ENCODE results near the gene SOX30. TPM values are rescaled to one million over a fixed set of nuclear protein-coding genes. Genes with fewer than 3 reads are reported as not detected.

Gene SOX30
- total RNA-seq, 1 donor from 2014 or later: not detected

DNA sequence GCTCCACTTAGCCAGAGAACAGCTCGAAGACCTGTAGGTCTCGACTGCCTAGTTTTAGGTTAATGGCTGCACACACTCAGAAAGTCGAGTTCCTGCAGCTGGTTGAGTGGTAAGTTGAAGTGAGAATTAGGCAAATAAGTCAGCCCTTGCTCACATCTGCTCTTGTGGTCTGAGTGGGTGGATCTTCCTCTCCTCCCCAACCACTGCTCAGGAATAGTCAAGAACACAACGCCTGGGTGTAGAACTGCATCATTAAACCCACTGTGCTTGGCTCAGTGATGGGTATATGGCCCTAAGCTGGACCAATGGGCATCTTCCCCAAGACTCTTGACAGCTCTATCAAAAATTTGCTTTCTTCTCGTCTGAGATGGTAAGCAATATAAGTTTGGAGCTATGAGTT lies 55.8 kb downstream of the SOX30 start:
- no peak for DNase-seq (ENCODE audit: low spot score)

DNA sequence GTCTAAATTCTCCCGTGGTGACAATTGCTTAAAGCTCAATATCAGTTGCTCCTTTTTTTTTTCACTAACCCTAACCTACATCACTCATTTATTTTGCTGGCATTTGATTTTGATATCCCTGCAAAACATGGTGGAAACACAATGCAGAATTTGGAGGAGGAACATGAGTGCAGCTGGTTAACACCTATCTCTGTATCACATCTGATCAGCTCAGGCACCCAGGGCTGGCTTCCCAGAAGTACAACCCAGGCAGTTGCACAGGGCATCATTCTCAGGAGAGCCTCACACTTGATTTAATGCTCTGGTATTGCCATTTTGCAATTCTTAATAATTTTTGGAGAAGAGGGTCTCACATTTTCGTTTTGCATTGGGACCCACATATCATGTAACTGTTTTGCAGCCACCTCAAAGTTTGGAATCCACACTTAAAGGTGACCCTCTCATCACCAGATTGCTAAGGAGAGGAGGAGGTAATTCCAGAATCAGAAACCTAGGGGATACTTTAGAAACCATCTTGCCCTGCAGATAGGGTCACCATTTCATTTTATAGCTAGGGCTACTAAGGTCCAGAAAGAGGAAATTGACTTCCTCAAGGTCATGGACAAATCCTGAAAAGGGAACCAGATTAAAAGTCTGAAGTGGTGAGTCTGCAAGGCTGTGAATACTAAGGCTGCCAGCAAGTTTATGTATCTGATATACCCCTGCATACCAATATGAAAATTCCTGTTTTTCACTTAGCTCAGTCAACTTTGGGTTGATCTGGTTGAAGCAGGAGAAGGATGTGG lies 57.4 kb downstream of the SOX30 start:
- H3K4me1 Mint-ChIP-seq (ENCODE audit: low read depth): peaks cover 13% of the 10 kb centered on the region
- H3K27me3 Mint-ChIP-seq (ENCODE audit: low read depth): no peaks in the 10 kb centered on the region
- TF ChIP-seq, protein P1, sequence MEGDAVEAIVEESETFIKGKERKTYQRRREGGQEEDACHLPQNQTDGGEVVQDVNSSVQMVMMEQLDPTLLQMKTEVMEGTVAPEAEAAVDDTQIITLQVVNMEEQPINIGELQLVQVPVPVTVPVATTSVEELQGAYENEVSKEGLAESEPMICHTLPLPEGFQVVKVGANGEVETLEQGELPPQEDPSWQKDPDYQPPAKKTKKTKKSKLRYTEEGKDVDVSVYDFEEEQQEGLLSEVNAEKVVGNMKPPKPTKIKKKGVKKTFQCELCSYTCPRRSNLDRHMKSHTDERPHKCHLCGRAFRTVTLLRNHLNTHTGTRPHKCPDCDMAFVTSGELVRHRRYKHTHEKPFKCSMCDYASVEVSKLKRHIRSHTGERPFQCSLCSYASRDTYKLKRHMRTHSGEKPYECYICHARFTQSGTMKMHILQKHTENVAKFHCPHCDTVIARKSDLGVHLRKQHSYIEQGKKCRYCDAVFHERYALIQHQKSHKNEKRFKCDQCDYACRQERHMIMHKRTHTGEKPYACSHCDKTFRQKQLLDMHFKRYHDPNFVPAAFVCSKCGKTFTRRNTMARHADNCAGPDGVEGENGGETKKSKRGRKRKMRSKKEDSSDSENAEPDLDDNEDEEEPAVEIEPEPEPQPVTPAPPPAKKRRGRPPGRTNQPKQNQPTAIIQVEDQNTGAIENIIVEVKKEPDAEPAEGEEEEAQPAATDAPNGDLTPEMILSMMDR (IDR thresholded peaks at IDR 0.05): no peak
- no peak for DNase-seq (ENCODE audit: low spot score)
- no peaks in the 10 kb centered on the region for H3K36me3 Mint-ChIP-seq (ENCODE audit: low read depth)
- H3K4me3 Mint-ChIP-seq (ENCODE audit: unreplicated experiment): no peak overlapping the region
- H3K27ac Mint-ChIP-seq (ENCODE audit: unreplicated experiment): no peak overlapping the region
- H3K9me3 Mint-ChIP-seq (ENCODE audit: low read depth): peaks cover 6% of the 10 kb centered on the region

More for the DNA sequence above, 55.8 kb downstream of the SOX30 start:
- Mint-ChIP-seq H3K36me3 (ENCODE audit: low read depth) (no peaks in the 10 kb centered on the region), H3K4me3 (ENCODE audit: unreplicated experiment) (no peak overlapping the region), H3K27ac (ENCODE audit: unreplicated experiment) (no peak overlapping the region), H3K9me3 (ENCODE audit: low read depth) (peaks cover 6% of the 10 kb centered on the region), H3K27me3 (ENCODE audit: low read depth) (no peaks in the 10 kb centered on the region), H3K4me1 (ENCODE audit: low read depth) (peaks cover 9% of the 10 kb centered on the region)
- TF ChIP-seq, protein P1 (IDR thresholded peaks at IDR 0.05): no peak

DNA sequence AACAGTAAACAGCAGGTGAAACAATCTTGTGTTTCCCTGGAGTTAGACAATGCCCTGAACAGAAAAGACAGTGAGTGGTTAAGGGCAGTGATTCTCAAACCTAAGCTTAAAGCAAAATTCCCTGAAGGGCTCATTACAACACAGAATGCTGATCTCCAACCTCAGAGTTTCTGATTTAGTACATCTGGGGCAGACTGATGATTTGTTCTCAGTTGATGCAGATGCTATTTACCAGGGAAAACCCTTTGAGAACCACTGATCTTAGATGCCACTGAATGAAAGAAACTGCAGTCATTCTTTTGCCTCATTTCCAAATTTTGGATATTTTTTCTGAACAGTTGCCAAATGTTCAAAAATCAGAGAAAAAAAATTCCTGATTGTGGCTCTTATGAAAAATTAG lies 58.0 kb downstream of the SOX30 start:
- Mint-ChIP-seq H3K4me3 (ENCODE audit: unreplicated experiment) (no peak overlapping the region), H3K27me3 (ENCODE audit: low read depth) (no peaks in the 10 kb centered on the region), H3K27ac (ENCODE audit: unreplicated experiment) (no peak overlapping the region), H3K36me3 (ENCODE audit: low read depth) (no peaks in the 10 kb centered on the region), H3K9me3 (ENCODE audit: low read depth) (peaks cover 6% of the 10 kb centered on the region), H3K4me1 (ENCODE audit: low read depth) (peaks cover 13% of the 10 kb centered on the region)
- DNase-seq (ENCODE audit: low spot score): no peak
- TF ChIP-seq, protein P1 (IDR thresholded peaks at IDR 0.05): no peak

DNA sequence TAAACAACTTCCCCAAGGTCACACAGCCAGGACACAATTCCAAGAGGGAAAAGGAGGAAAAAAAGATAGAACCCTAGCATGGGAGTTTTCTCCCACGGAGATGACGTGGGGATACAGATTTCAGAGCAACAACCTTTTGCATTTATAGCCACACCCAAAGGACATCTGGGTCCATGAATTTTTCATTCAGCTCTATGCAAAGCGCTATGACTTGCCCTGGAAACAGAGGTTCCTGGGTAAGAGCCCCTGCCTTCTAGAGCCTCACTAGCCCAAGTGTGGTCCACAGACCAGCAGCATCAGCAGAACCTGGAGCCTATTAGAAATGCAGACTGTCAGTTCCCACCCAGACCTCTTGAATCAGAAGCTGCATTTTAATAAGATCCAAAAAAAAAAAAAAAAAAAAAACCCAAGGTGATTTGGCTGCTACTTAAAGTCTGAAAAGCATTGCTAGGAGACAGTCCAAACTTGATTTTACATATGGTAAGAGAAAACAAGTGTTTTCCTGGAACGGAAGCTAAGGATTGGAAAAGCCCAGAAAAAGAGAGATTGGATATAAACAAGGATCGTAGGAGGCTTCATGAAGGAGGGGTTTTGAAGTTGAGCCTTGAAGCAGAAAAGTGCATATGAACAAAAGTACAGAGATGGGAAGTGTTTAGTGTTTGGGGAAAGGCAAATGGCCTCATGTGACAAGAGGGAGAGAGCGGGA lies 59.0 kb downstream of the SOX30 start:
- no peak for DNase-seq (ENCODE audit: low spot score)
- Mint-ChIP-seq H3K9me3 (ENCODE audit: low read depth) (peaks cover under 1% of the 10 kb centered on the region), H3K27me3 (ENCODE audit: low read depth) (no peaks in the 10 kb centered on the region), H3K4me1 (ENCODE audit: low read depth) (peaks cover 13% of the 10 kb centered on the region), H3K36me3 (ENCODE audit: low read depth) (no peaks in the 10 kb centered on the region), H3K27ac (ENCODE audit: unreplicated experiment) (no peak overlapping the region), H3K4me3 (ENCODE audit: unreplicated experiment) (no peak overlapping the region)
- TF ChIP-seq, protein P1 (IDR thresholded peaks at IDR 0.05): no peak

DNA sequence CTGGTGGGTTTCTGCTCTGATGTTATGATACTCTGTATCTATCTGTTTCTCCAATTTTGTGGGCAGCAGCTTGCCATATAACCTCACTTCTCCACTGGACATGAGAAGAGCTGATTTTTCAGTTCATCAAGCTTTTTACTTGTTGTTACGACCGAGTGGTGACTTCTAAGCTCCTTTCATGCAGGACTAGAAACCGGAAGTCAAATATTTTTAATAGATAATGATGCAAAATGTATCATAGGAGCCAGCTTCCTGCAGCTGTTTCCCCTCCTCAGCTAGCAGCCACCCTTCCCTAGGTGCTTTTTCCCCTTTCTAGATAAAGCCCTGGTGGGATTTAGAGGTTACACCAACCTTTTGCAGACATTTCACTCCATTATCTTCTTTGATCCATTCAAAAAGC lies 59.6 kb downstream of the SOX30 start:
- no peak for DNase-seq (ENCODE audit: low spot score)
- H3K27ac Mint-ChIP-seq (ENCODE audit: unreplicated experiment): no peak overlapping the region
- no peaks in the 10 kb centered on the region for H3K27me3 Mint-ChIP-seq (ENCODE audit: low read depth)
- H3K4me1 Mint-ChIP-seq (ENCODE audit: low read depth): peaks cover 13% of the 10 kb centered on the region
- H3K36me3 Mint-ChIP-seq (ENCODE audit: low read depth): no peaks in the 10 kb centered on the region
- TF ChIP-seq, protein P1 (IDR thresholded peaks at IDR 0.05): no peak
- no peak overlapping the region for H3K4me3 Mint-ChIP-seq (ENCODE audit: unreplicated experiment)
- no peaks in the 10 kb centered on the region for H3K9me3 Mint-ChIP-seq (ENCODE audit: low read depth)

Measured in chondrocyte (in vitro differentiated cells).